HEK293T (cell line): Measurements from ENCODE around the gene TMEM98.

Source experiments
- CTCF ChIA-PET: fragments of 350-600 bp; formaldehyde crosslinking; extraction: SDS; loops from one replicate; lab custom pipeline; 2021; ENCODE audit warnings: antibody characterized with exemption, inconsistent platforms; lab: Yijun Ruan, JAX
- POLR2A ChIA-PET: fragments of 350-600 bp; formaldehyde crosslinking; extraction: SDS; loops from one replicate; lab custom pipeline; 2020; ENCODE audit warnings: antibody characterized with exemption, inconsistent platforms; lab: Yijun Ruan, JAX
- DNase-seq: peaks from one replicate; pipeline ENCODE4 v3.0.0; 2012; ENCODE audit warnings: mixed read lengths; ENCODE audit errors: extremely low spot score
- ARNT ChIP-seq: fragments of 450-650 bp; IDR thresholded peaks from 2 replicates; pipeline ENCODE4 v1.6.1; 2017; ENCODE audit warnings: mild to moderate bottlenecking
- BHLHE40 ChIP-seq: fragments of 450-650 bp; IDR thresholded peaks from 2 replicates; pipeline ENCODE4 v1.6.1; 2016; ENCODE audit warnings: mild to moderate bottlenecking, moderate library complexity, borderline replicate concordance
- CTBP1 ChIP-seq: fragments of 450-650 bp; IDR thresholded peaks from 2 replicates; pipeline ENCODE4 v1.6.1; 2016; ENCODE audit warnings: borderline replicate concordance
- ELF4 ChIP-seq: fragments of 450-650 bp; IDR thresholded peaks from 2 replicates; pipeline ENCODE4 v1.6.1; 2017; ENCODE audit warnings: antibody characterized with exemption
- FOXA1 ChIP-seq: fragments of 450-650 bp; IDR thresholded peaks from 2 replicates; pipeline ENCODE4 v1.6.1; 2016; ENCODE audit warnings: mild to moderate bottlenecking
- FOXK2 ChIP-seq: fragments of 450-650 bp; IDR thresholded peaks from 2 replicates; pipeline ENCODE4 v1.6.1; 2016; ENCODE audit warnings: mild to moderate bottlenecking
- FOXM1 ChIP-seq: fragments of 450-650 bp; IDR thresholded peaks from 2 replicates; pipeline ENCODE4 v1.6.1; 2017; ENCODE audit warnings: mild to moderate bottlenecking, borderline replicate concordance
- HDGF ChIP-seq: fragments of 450-650 bp; IDR thresholded peaks from 2 replicates; pipeline ENCODE4 v1.6.1; 2017; ENCODE audit warnings: antibody characterized with exemption, borderline replicate concordance
- L3MBTL2 ChIP-seq: fragments of 450-650 bp; conservative IDR thresholded peaks from 2 replicates; pipeline ENCODE4 v1.6.1; 2016; ENCODE audit warnings: mild to moderate bottlenecking
- LEF1 ChIP-seq: fragments of 450-650 bp; IDR thresholded peaks from 2 replicates; pipeline ENCODE4 v1.6.1; 2017; ENCODE audit warnings: mild to moderate bottlenecking, borderline replicate concordance
- NFRKB ChIP-seq: fragments of 450-650 bp; IDR thresholded peaks from 2 replicates; pipeline ENCODE4 v1.6.1; 2016; ENCODE audit warnings: mild to moderate bottlenecking, moderate library complexity
- SP1 ChIP-seq: fragments of 450-650 bp; IDR thresholded peaks from 2 replicates; pipeline ENCODE4 v1.6.1; 2017
- SUZ12 ChIP-seq: fragments of 450-650 bp; IDR thresholded peaks from 2 replicates; pipeline ENCODE4 v1.6.1; 2016; ENCODE audit warnings: mild to moderate bottlenecking
- TARDBP ChIP-seq: fragments of 450-650 bp; IDR thresholded peaks from 2 replicates; pipeline ENCODE4 v1.6.1; 2016
- ZNF384 ChIP-seq: fragments of 450-650 bp; IDR thresholded peaks from 2 replicates; pipeline ENCODE4 v1.6.1; 2016
- TF ChIP-seq, protein P1 (sequence below): fragments of 450-650 bp; IDR thresholded peaks from 2 replicates; pipeline ENCODE4 v1.6.1; 2016

TMEM98 gene

GRCh38 chr17:32953045-32953444 lies 25.1 kb downstream of the TMEM98 start:
- TF ChIP-seq NFRKB (no peak), SP1 (no peak), ELF4 (no peak), FOXK2 (no peak), L3MBTL2 (no peak), TARDBP (no peak), LEF1 (no peak), ARNT (no peak), BHLHE40 (no peak), FOXM1 (no peak)
- DNase-seq: no peak
- ChIA-PET CTCF (interaction anchor here (0.7 kb wide), 1 partner anchor 46 kb away, joined by 3 read pairs; no protein-coding TSS in a partner anchor), POLR2A (no interaction called here)

DNA sequence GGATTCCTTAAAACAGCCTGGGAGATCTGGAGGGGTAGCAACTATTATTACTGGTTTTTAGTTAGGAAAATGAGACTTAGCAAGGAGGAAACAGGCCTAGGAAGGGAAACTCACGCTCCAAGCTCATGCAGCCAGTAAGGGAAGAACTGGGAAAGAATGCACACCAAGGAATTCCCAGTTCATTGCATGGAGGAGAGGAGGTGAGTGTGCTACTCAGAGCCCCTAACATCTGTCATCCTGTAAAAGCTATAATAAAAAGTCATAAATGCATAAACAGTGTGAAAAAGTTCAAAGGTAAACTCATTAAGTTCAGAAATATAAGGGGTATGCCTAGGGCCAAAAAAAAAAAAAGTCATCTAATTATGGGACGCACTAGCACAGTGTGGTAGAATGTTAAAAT lies 25.9 kb downstream of the TMEM98 start:
- ChIA-PET CTCF (no interaction called here), POLR2A (no interaction called here)

GRCh38 chr17:32954477-32954876 lies 26.5 kb downstream of the TMEM98 start:
- ChIA-PET CTCF (no interaction called here), POLR2A (no interaction called here)
- no peak for DNase-seq
- no peak for TF ChIP-seq LEF1
- TF ChIP-seq ARNT: no peak
- TF ChIP-seq, protein P1, sequence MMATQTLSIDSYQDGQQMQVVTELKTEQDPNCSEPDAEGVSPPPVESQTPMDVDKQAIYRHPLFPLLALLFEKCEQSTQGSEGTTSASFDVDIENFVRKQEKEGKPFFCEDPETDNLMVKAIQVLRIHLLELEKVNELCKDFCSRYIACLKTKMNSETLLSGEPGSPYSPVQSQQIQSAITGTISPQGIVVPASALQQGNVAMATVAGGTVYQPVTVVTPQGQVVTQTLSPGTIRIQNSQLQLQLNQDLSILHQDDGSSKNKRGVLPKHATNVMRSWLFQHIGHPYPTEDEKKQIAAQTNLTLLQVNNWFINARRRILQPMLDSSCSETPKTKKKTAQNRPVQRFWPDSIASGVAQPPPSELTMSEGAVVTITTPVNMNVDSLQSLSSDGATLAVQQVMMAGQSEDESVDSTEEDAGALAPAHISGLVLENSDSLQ: no peak

More for the DNA sequence above, 25.9 kb downstream of the TMEM98 start:
- TF ChIP-seq LEF1 (no peak), L3MBTL2 (no peak), ARNT (no peak), SP1 (no peak), CTBP1 (no peak), NFRKB (no peak), SUZ12 (no peak), HDGF (no peak), FOXA1 (no peak), TARDBP (no peak), BHLHE40 (no peak), ELF4 (no peak), FOXM1 (no peak)
- TF ChIP-seq, protein P1: no peak
- DNase-seq: no peak

DNA sequence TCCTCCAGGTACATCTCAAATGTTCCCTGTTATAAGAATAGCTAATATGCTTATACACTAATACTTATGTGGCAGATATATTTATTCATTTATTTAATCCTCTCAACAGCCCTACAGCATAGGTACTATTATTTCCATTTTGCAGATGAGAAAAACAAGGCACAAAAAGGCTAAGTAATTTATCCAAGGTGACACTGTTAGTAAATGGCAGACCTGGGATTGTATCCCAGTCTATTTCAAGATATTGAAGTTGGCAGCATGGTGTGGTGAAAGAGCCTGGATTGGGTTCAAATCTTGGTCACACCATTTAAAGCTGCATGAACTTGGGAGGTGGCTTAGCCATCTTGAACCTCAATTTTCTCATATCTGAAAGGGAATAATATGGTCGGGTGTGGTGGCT lies 27.2 kb downstream of the TMEM98 start:
- CTCF ChIA-PET: interaction anchor here (0.6 kb wide), 1 partner anchor 127 kb away, joined by 3 read pairs; no protein-coding TSS in a partner anchor
- POLR2A ChIA-PET: no interaction called here
- DNase-seq: no peak
- TF ChIP-seq LEF1: no peak
- no peak for TF ChIP-seq ARNT
- no peak for TF ChIP-seq L3MBTL2
- no peak for TF ChIP-seq FOXA1
- TF ChIP-seq SP1: no peak
- TF ChIP-seq ZNF384: no peak
- no peak for TF ChIP-seq CTBP1

DNA sequence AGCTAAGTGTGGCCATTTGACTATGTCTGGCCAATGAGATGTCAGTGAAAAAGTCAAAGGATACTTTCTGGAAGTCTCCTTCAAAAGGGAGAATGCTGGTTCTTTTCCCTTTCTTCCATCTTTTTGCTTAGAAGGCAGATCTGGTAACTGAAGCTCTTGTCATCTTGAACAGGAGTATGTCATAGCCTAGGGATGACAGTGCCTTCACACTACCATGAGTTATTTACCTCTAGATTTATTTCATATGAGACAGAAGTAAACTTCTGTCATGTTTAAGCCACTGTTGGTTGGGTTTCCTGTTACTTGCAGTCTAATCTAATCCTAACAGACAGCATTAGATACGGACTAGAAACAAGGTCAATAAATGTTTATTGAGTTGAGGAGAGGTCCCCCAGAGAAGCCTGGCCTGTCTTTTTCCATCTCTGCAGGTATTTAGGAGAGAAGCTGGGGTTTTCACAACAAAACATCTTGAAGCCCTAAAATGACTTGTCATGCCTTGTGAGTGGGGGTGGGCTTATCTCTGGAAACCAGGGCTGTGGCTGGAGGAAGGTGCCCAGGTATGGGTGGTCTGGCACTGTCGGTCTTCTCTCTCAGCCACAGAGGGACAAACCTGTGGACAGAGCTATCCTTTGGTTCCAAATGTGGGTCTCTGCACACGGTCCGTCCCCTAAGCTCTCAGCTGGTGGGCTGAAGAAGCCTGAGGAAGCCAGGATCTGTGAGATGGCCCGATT lies 28.5 kb downstream of the TMEM98 start:
- TF ChIP-seq CTBP1 (no peak), SP1 (no peak), FOXA1 (no peak), ZNF384 (no peak), ELF4 (no peak), FOXM1 (no peak)
- ChIA-PET CTCF (no interaction called here), POLR2A (no interaction called here)
- DNase-seq: no peak

- DNase-seq: no peak
- TF ChIP-seq FOXM1 (no peak), FOXK2 (no peak), BHLHE40 (no peak), SUZ12 (no peak), FOXA1 (no peak), L3MBTL2 (no peak), ZNF384 (no peak), LEF1 (no peak), ARNT (no peak), SP1 (no peak), ELF4 (no peak), CTBP1 (no peak), HDGF (no peak), TARDBP (no peak), NFRKB (no peak)
- TF ChIP-seq, protein P1: no peak
- CTCF ChIA-PET: no interaction called here
- POLR2A ChIA-PET: no interaction called here
Measured at GRCh38 chr17:32958418-32958817, 30.5 kb downstream of the TMEM98 start.

DNA sequence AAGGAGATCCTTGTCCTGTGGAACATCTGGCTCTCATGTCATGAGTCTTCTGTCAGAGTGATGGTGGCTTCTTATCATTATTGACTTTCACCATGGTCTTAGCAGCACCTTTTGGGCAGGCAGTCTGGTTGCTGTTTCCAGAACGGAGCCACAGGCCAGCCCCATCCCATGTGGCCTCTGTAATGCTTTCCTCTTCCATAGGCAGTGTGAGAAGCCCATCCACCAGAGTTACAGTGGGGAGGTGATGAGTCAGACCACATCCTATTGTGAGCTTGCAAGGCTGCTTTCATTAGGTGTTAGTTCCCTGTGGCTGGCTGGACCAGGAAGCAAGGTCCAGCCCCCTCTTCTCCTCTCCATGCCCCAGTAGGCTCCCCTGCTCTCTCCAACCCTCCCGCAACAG lies 32.9 kb downstream of the TMEM98 start:
- ChIA-PET POLR2A (no interaction called here), CTCF (no interaction called here)
- no peak for DNase-seq
- no peak for TF ChIP-seq ELF4
- TF ChIP-seq, protein P1: no peak
